ENCODE results near the gene ADAP1.
A peak's percentile ranks its signal among the peaks of the same experiment; 100 is the strongest.

Gene ADAP1

DNA sequence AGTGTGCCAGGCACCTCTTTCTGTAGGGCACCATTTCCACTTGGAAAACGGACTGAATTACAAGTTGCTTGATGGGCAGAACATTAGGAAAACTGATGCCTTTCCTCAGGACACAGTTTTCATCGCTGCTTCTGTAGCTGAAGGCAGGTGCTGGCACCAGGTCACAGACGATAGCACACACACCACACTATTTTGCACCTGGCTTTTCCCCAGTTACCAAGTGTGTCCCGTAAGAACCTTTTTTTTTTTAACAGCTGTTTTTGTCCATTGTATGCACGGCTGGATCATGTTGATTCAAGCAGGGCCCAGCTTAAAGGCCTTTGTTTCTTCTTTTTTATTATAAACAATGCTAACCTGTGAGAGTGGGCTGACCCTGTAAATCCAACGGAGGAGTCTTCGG lies 79.4 kb downstream of the ADAP1 start:
- peak overlapping the region; percentile 74 for H3K27ac ChIP-seq
- TF ChIP-seq, protein P1, sequence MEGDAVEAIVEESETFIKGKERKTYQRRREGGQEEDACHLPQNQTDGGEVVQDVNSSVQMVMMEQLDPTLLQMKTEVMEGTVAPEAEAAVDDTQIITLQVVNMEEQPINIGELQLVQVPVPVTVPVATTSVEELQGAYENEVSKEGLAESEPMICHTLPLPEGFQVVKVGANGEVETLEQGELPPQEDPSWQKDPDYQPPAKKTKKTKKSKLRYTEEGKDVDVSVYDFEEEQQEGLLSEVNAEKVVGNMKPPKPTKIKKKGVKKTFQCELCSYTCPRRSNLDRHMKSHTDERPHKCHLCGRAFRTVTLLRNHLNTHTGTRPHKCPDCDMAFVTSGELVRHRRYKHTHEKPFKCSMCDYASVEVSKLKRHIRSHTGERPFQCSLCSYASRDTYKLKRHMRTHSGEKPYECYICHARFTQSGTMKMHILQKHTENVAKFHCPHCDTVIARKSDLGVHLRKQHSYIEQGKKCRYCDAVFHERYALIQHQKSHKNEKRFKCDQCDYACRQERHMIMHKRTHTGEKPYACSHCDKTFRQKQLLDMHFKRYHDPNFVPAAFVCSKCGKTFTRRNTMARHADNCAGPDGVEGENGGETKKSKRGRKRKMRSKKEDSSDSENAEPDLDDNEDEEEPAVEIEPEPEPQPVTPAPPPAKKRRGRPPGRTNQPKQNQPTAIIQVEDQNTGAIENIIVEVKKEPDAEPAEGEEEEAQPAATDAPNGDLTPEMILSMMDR (conservative IDR thresholded peaks at IDR 0.05), result no peak

DNA sequence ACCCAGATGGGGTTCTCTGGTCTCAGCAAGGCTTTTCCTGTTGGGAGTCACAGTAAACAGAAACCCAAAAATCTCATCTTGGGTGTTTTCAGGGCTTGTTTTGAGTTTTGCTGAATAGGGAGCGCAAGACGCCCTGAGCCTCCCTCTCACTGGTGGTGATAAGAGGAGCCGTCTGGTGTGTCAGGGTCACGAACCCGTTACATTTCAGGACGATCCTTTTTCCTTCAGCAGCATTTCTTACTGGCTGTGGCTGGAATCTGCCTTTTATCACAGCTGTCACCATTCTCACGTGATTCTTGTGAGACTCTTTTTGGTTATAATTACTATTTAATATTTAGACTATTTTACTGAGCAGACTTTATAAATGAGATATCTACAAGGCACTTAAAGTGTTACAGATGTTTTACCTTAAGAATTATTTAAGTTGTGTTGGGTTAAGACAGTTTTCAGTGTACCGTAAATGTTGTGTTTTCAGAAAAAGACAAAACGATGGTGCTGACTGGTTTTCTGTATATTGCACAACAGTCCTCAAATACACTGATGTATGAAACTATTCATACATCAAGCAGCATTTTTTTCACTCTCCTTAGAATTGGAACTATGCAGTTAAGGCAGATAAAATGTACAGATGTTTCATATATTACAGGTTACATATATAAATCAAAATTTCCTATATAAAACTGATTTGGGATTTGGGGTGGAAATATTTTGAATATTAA lies 80.3 kb downstream of the ADAP1 start:
- TF ChIP-seq, protein P1 (conservative IDR thresholded peaks at IDR 0.05), result no peak

DNA sequence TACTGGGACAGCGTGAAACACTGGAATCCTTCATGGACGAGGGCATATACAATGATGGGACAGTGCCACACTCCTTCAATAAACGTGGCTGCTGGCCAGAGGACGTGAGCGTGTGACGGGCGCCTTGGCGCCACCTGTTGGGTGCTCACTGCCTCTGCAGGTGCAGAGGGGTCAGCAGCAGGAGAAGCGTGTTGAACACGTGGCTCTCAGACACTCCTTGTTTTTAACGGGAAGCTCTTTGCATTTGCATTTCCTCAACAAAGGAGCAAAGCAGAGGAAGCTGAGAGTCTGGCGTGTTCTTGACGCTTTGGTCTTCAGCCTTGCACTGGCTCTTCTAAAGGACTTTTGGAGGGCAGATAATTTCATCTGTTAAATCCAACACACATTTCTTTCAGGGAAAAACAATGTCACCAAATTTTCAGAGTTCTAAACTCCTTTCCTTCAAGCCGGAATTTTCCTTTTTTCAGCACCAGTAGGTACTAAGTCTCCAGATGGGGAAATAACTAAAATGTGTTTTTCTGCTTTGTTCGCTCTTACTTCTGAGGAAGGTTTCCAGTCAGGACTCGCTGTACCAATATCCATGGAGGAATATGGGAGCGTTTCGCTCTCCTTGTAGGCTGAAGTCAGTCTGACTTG lies 81.0 kb downstream of the ADAP1 start:
- peak overlapping the region; percentile 74 for H3K27ac ChIP-seq
- TF ChIP-seq, protein P1 (conservative IDR thresholded peaks at IDR 0.05), result peak; percentile 95

More for the DNA sequence above, 80.3 kb downstream of the ADAP1 start:
- H3K27ac ChIP-seq, result peak overlapping the region; percentile 74

DNA sequence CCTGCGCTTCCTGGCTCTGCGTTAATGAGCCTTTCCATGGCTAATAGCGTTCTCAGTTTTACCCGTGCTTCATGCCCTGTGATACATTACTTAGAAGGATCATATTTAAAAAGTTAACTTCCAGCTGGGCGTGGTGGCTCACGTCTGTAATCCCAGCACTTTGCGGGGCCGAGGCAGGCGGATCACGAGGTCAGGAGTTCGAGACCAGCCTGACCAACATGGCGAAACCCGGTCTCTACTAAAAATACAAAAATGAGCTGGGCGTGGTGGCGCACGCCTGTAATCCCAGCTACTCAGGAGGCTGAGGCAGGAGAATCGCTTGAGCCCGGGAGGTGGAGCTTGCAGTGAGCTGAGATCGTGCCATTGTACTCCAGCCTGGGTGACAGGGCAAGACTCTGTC lies 81.8 kb downstream of the ADAP1 start:
- H3K27ac ChIP-seq, result peak overlapping the region; percentile 74

DNA sequence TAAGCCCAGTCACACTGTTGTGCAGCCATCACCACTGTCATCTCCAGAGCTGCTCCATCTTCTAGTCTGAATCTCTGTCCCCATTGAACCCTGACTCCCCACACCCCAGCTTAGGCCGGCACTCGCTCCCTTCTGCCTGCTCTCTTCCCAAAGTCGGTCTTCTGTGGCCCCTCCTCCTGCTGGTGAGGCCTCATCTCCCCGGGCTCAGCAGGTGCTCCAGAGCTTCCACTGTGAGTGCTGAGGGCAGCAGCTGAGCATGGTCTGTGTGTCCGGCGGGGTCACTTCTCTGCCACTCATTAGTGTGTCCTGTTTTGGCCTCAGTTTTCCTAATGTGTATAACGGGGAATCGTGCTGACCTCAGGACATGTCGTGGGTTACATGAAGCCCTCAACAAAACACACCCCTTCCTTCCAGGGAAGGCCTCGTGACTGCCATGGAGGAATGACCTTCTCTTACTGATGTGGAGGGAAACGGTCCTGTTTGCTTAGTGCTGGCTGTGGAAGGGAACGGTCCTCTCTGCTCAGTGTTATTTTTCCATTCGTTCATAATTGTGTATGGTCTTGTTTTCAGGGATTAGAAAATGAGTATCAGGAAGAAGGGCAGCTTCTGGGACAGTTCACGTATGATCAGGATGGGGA lies 82.5 kb downstream of the ADAP1 start:
- TF ChIP-seq, protein P1 (conservative IDR thresholded peaks at IDR 0.05), result no peak
- H3K27ac ChIP-seq, result peak overlapping the region; percentile 74

DNA sequence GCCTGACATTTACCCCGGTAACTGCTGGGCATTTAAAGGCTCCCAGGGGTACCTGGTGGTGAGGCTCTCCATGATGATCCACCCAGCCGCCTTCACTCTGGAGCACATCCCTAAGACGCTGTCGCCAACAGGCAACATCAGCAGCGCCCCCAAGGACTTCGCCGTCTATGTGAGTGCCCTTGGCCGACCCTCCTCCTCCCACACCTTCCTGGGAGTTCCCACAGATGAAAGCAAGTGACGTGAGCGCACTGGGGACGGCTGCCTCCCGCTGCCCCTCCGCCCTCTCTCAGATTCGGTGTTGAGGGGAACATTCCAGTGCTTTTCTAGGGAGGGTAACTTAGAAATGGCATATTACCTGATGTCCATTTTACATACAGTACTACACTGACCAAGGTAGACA lies 85.1 kb downstream of the ADAP1 start:
- peak overlapping the region; percentile 70 for H3K27ac ChIP-seq
- TF ChIP-seq, protein P1 (conservative IDR thresholded peaks at IDR 0.05), result no peak

DNA sequence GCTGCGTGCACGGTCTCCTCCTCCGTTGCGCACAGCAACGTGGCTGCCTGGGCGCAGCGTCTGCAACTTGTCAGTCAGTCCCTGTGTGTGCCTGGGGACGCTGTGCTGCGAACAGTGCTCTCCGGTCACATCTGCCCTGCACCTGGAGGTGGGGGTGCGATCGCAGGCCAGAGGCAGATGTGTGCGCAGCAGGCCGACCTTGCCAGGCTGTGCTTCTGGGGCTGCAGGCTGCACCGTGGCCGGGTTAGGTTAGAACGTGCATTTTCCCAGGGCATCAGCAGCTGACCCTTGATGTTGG lies 86.3 kb downstream of the ADAP1 start:
- TF ChIP-seq, protein P1 (conservative IDR thresholded peaks at IDR 0.05), result no peak
- H3K27ac ChIP-seq, result peak overlapping the region; percentile 90

All from VCaP (cell line).